Ishikawa (cell line): ENCODE measurements around the gene DCC.

Source experiments
- CEBPB ChIP-seq: IDR thresholded peaks from 2 replicates; pipeline ENCODE4 v1.6.1; 2012
- CREB1 ChIP-seq: IDR thresholded peaks from 2 replicates; pipeline ENCODE4 v1.6.1; 2012; ENCODE audit warnings: low read depth
- EGR1 ChIP-seq: IDR thresholded peaks from 2 replicates; pipeline ENCODE4 v1.6.1; 2012
- EP300 ChIP-seq: IDR thresholded peaks from 2 replicates; pipeline ENCODE4 v1.6.1; 2012; ENCODE audit warnings: borderline replicate concordance
- FOXM1 ChIP-seq: IDR thresholded peaks from 2 replicates; pipeline ENCODE4 v1.6.1; 2012; ENCODE audit warnings: low read depth, borderline replicate concordance
- NFIC ChIP-seq: IDR thresholded peaks from 2 replicates; pipeline ENCODE4 v1.6.1; 2012
- RAD21 ChIP-seq: IDR thresholded peaks from 2 replicates; pipeline ENCODE4 v1.6.1; 2012; ENCODE audit warnings: low read depth
- TAF1 ChIP-seq: IDR thresholded peaks from 2 replicates; pipeline ENCODE4 v1.6.1; 2012; ENCODE audit warnings: low read depth, mild to moderate bottlenecking
- USF1 ChIP-seq: IDR thresholded peaks from 2 replicates; pipeline ENCODE4 v1.6.1; 2012
- TF ChIP-seq, protein P1 (sequence below): IDR thresholded peaks from 2 replicates; pipeline ENCODE4 v1.6.1; 2012; ENCODE audit warnings: low read depth, mild to moderate bottlenecking

GRCh38 chr18:52766002-52766545 lies 426.1 kb downstream of the DCC start:
- TF ChIP-seq FOXM1 (no peak), CREB1 (no peak), RAD21 (no peak), TAF1 (no peak), CEBPB (no peak), NFIC (no peak), USF1 (no peak), EP300 (no peak), EGR1 (no peak)
- TF ChIP-seq, protein P1, sequence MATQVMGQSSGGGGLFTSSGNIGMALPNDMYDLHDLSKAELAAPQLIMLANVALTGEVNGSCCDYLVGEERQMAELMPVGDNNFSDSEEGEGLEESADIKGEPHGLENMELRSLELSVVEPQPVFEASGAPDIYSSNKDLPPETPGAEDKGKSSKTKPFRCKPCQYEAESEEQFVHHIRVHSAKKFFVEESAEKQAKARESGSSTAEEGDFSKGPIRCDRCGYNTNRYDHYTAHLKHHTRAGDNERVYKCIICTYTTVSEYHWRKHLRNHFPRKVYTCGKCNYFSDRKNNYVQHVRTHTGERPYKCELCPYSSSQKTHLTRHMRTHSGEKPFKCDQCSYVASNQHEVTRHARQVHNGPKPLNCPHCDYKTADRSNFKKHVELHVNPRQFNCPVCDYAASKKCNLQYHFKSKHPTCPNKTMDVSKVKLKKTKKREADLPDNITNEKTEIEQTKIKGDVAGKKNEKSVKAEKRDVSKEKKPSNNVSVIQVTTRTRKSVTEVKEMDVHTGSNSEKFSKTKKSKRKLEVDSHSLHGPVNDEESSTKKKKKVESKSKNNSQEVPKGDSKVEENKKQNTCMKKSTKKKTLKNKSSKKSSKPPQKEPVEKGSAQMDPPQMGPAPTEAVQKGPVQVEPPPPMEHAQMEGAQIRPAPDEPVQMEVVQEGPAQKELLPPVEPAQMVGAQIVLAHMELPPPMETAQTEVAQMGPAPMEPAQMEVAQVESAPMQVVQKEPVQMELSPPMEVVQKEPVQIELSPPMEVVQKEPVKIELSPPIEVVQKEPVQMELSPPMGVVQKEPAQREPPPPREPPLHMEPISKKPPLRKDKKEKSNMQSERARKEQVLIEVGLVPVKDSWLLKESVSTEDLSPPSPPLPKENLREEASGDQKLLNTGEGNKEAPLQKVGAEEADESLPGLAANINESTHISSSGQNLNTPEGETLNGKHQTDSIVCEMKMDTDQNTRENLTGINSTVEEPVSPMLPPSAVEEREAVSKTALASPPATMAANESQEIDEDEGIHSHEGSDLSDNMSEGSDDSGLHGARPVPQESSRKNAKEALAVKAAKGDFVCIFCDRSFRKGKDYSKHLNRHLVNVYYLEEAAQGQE, result no peak
